Type B pancreatic cell (in vitro differentiated cells): ENCODE results near the gene ADGRA3. TPM values are rescaled to one million over a fixed set of nuclear protein-coding genes. Genes with fewer than 3 reads are reported as not detected.

ENCODE experiments used
- DNase-seq: peaks from one replicate; pipeline ENCODE4 v3.0.0; 2021; ENCODE audit warnings: mixed read lengths; ENCODE audit not compliant: unreplicated experiment; ENCODE audit errors: extremely low spot score
- H3K27ac Mint-ChIP-seq: 2 replicates; pipeline ENCODE4 v1.8.0; 2021; ENCODE audit warnings: mild to moderate bottlenecking, mixed read lengths
- H3K27me3 Mint-ChIP-seq: 2 replicates; pipeline ENCODE4 v1.8.0; 2021; ENCODE audit warnings: mixed read lengths
- H3K36me3 Mint-ChIP-seq: 2 replicates; pipeline ENCODE4 v1.8.0; 2021; ENCODE audit warnings: mixed read lengths
- H3K4me1 Mint-ChIP-seq: one replicate; pipeline ENCODE4 v1.8.0; 2021; ENCODE audit warnings: mixed read lengths; ENCODE audit not compliant: unreplicated experiment
- H3K4me3 Mint-ChIP-seq: 2 replicates; pipeline ENCODE4 v1.8.0; 2021; ENCODE audit warnings: mild to moderate bottlenecking, mixed read lengths
- H3K9me3 Mint-ChIP-seq: 2 replicates; pipeline ENCODE4 v1.8.0; 2021; ENCODE audit warnings: mixed read lengths
- total RNA-seq: library from RNA; stranded (reverse); gene quantifications from 2 replicates; pipeline ENCODE4 v1.2.1, GENCODE V29; 2021; ENCODE audit warnings: low replicate concordance
- TF ChIP-seq, protein P1 (sequence below): fragments of 200-600 bp; sonication (generic); conservative IDR thresholded peaks from 2 replicates; pipeline ENCODE4 v1.5.0; 2021; ENCODE audit warnings: antibody characterized with exemption, mild to moderate bottlenecking

Gene ADGRA3
- total RNA-seq, 1 donor from 2014 or later = 61.0 TPM

DNA sequence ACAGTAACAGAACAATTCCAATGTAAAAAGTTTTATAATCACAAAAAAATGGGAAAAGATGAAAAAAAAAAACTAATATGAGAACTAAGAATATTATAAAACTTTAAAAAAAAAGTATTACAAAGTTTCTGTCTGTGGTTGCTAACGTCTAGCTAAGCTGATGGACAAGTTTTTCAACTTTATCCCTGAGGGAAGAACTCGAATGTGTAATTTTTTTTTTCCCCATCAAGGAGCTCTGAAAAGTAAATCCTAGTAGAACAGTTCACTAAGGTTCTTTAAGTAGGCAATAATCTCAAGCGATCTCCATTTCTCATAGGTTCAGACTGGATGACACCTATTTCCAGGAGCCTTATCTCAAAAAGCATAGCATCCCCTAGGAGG, 14.2 kb downstream of the ADGRA3 start:
- TF ChIP-seq, protein P1, sequence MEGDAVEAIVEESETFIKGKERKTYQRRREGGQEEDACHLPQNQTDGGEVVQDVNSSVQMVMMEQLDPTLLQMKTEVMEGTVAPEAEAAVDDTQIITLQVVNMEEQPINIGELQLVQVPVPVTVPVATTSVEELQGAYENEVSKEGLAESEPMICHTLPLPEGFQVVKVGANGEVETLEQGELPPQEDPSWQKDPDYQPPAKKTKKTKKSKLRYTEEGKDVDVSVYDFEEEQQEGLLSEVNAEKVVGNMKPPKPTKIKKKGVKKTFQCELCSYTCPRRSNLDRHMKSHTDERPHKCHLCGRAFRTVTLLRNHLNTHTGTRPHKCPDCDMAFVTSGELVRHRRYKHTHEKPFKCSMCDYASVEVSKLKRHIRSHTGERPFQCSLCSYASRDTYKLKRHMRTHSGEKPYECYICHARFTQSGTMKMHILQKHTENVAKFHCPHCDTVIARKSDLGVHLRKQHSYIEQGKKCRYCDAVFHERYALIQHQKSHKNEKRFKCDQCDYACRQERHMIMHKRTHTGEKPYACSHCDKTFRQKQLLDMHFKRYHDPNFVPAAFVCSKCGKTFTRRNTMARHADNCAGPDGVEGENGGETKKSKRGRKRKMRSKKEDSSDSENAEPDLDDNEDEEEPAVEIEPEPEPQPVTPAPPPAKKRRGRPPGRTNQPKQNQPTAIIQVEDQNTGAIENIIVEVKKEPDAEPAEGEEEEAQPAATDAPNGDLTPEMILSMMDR = no peak
- Mint-ChIP-seq H3K4me1 (peaks cover 24% of the 10 kb centered on the region), H3K9me3 (peaks cover 5% of the 10 kb centered on the region), H3K36me3 (peaks cover 14% of the 10 kb centered on the region), H3K27me3 (no peaks in the 10 kb centered on the region), H3K4me3 (peak overlapping the region; percentile 27), H3K27ac (no peak overlapping the region)
- DNase-seq = no peak

DNA sequence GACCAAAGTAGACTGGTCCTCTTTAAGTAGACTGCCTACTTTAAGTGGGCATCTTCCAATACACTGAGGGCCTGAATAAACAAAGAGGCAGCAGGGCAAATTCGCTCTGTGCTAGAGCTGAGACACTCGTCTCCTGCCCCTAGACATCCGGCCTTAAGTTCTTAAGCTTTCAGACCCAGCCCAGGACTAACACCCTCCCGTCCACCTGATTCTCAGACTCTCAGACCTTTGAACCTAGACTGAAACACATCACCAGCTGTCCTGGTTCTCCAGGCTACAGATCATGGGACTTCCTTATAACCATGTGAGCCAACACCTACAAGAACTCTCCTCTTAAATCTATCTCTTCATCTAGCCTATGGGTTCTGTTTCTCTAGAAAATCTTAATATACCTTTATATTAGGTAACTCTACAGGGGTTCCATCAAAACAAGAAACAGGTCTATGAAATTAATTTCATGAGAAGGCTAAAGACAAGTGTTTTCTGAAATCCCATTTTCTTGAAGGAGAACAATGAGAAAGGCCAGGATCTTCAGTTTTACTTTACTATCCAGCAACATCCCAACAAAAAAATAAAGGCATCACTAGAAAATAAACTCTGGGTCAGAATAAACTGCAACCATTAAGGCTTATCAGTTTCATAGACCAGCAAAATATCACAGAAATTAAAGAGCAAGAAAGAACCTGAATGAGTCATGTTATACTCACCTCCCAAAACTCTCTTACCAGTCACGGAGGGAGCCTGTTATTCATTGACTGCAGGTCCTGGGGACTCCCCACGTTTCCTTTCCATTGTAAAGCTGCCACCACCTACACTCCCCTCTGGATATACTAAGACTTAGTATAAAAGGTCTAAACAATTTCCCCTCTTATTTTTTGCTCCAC, 14.8 kb downstream of the ADGRA3 start:
- Mint-ChIP-seq H3K27me3 (no peaks in the 10 kb centered on the region), H3K27ac (no peak overlapping the region), H3K4me1 (peaks cover 24% of the 10 kb centered on the region), H3K36me3 (peaks cover 14% of the 10 kb centered on the region), H3K9me3 (peaks cover 7% of the 10 kb centered on the region), H3K4me3 (peak overlapping the region; percentile 27)
- no peak for DNase-seq
- TF ChIP-seq, protein P1 = no peak

DNA sequence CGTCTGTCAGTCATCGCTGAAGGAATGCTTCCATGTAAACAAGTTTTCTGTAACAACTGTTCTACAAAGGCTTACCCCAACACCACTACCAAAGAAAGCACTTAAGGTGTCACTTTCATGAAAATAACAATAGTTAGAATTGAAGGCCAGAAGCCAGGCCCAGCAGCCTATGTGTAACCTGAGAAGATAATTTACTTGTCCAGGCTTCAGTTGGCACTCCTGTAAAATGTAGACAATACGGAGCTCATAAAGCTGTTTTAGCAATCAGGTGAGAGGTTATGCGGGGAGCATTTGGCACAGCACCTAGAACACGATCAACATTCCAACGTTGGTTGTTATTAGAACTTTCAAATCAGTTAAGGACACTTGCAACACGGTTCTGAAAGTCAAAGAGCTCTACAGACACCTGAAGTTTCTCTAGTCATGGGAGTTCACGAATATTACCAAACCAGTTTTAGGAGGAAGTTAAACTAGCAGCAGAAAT, 15.7 kb downstream of the ADGRA3 start:
- H3K36me3 Mint-ChIP-seq = peaks cover 12% of the 10 kb centered on the region
- no peak for DNase-seq
- H3K27ac Mint-ChIP-seq = no peak overlapping the region
- H3K27me3 Mint-ChIP-seq = no peaks in the 10 kb centered on the region
- H3K4me3 Mint-ChIP-seq = peak overlapping the region; percentile 67
- H3K4me1 Mint-ChIP-seq = peaks cover 17% of the 10 kb centered on the region
- TF ChIP-seq, protein P1 = no peak
- peaks cover 3% of the 10 kb centered on the region for H3K9me3 Mint-ChIP-seq

DNA sequence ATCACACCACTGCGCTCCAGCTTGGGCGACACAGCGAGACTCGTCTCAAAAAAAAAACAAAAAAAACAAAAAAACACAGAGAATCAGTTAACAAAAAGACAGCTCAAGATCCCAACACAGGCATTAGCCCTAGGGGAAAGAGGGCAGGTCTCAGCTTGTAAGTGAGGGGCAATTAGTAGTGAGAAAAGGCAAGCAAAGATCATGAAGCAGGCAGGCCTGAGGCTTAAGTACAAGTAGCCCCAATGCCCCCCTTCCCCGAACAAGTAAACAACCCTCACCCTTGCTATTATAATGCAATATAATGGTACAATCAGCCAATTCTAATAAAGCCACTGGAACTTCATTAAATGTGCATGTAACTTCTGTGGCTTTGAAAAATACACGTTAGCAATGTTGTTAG, 17.0 kb downstream of the ADGRA3 start:
- TF ChIP-seq, protein P1 = no peak
- peaks cover 17% of the 10 kb centered on the region for H3K4me1 Mint-ChIP-seq
- peak overlapping the region; percentile 25 for H3K27ac Mint-ChIP-seq
- H3K4me3 Mint-ChIP-seq = peak overlapping the region; percentile 35
- DNase-seq = no peak
- no peaks in the 10 kb centered on the region for H3K27me3 Mint-ChIP-seq
- peaks cover 11% of the 10 kb centered on the region for H3K9me3 Mint-ChIP-seq
- peaks cover 15% of the 10 kb centered on the region for H3K36me3 Mint-ChIP-seq

DNA sequence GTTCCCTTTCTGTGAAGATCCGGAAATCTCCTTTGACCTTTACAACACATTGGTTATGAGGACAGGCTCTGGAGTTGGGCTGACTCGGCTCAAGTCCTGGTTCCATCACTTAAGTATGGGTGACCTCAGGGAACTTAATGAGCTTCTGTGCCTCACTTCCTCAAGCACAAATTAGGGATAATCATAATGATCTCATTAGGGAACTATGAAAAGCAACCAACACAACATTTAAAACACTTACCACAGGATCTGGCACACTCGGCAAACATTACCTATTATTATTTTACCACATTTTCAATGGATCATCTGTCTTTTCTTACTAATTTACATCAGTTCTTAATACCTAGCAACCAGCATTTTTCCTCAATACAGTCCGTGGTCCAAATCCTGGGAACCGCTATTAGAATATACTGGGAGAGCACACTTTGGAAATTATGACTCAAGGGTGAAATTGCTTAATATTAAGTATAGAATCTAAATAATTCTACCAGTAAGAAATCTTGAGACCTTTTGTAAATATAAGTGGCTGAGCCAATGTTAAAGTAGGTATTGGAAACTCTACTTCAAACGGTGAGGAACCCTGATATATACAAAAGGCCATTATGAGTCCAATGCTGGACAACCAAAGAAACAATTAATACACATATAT, 19.6 kb downstream of the ADGRA3 start:
- TF ChIP-seq, protein P1 = no peak
- Mint-ChIP-seq H3K36me3 (peaks cover 19% of the 10 kb centered on the region), H3K27me3 (no peaks in the 10 kb centered on the region), H3K4me1 (peaks cover 14% of the 10 kb centered on the region), H3K9me3 (peaks cover 11% of the 10 kb centered on the region), H3K4me3 (no peak overlapping the region), H3K27ac (no peak overlapping the region)
- no peak for DNase-seq
